HEK293 (cell line): ENCODE results near the gene CNGA4.

Source experiments
- CTCF ChIA-PET: fragments of 350-600 bp; formaldehyde crosslinking; extraction: SDS; loops from one replicate; lab custom pipeline; 2021; ENCODE audit warnings: antibody characterized with exemption; lab: Yijun Ruan, JAX
- POLR2A ChIA-PET: fragments of 300-600 bp; formaldehyde crosslinking; extraction: SDS; loops from one replicate; lab custom pipeline; 2020; ENCODE audit warnings: antibody characterized with exemption, inconsistent platforms; lab: Yijun Ruan, JAX
- H3K27ac ChIP-seq: fragments of 200-500 bp; sonication (Bioruptor generic); 2 replicates; pipeline ENCODE4 v1.5.1; 2014; ENCODE audit warnings: low read depth, low read length, control low read depth, inconsistent platforms; ENCODE audit errors: extremely low read depth
- H3K36me3 ChIP-seq, 2 experiments: fragments of 200-500 bp in 1 of 2; sonication (Bioruptor generic) in 1 of 2; 1 replicate in 1 of 2; 2 replicates in 1 of 2; pipeline ENCODE4 v1.5.1; 2014 to 2017; ENCODE audit warnings: inconsistent platforms in 2 of 2, low read length in 2 of 2; ENCODE audit not compliant: control insufficient read depth in 2 of 2, insufficient read depth in 1 of 2
- H3K4me1 ChIP-seq: fragments of 200-500 bp; sonication (Bioruptor generic); 2 replicates; pipeline ENCODE4 v1.5.1; 2014; ENCODE audit warnings: mild to moderate bottlenecking, low read length, inconsistent platforms; ENCODE audit not compliant: control insufficient read depth, insufficient read depth
- H3K4me3 ChIP-seq: 2 replicates; pipeline ENCODE4 v1.5.1; 2011; ENCODE audit warnings: low read depth, mild to moderate bottlenecking, control low read depth, low read length, moderate library complexity
- H3K9me3 ChIP-seq: fragments of 200-500 bp; sonication (Bioruptor generic); 2 replicates; pipeline ENCODE4 v1.5.1; 2014; ENCODE audit warnings: low read depth, low read length, inconsistent platforms; ENCODE audit not compliant: control insufficient read depth, insufficient read depth
- ELK4 ChIP-seq: IDR thresholded peaks from 2 replicates; pipeline ENCODE4 v1.6.1; 2011; ENCODE audit warnings: mild to moderate bottlenecking, low read depth, low read length, borderline replicate concordance
- GFI1B ChIP-seq: fragments of 450-650 bp; formaldehyde crosslinking; IDR thresholded peaks from 2 replicates; pipeline ENCODE4 v1.5.1; 2016; ENCODE audit warnings: missing biosample characterization, missing genetic modification characterization
- KLF17 ChIP-seq: fragments of 450-650 bp; formaldehyde crosslinking; IDR thresholded peaks from 2 replicates; pipeline ENCODE4 v1.5.1; 2016; ENCODE audit warnings: missing biosample characterization, missing genetic modification characterization
- KLF7 ChIP-seq: fragments of 450-650 bp; formaldehyde crosslinking; IDR thresholded peaks from 2 replicates; pipeline ENCODE4 v1.5.1; 2016; ENCODE audit warnings: missing biosample characterization, missing genetic modification characterization, borderline replicate concordance
- MZF1 ChIP-seq: fragments of 450-650 bp; formaldehyde crosslinking; IDR thresholded peaks from 2 replicates; pipeline ENCODE4 v1.5.1; 2017; ENCODE audit warnings: missing biosample characterization, missing genetic modification characterization, borderline replicate concordance
- REST ChIP-seq: fragments of 450-650 bp; formaldehyde crosslinking; IDR thresholded peaks from 2 replicates; pipeline ENCODE4 v1.5.1; 2016; ENCODE audit warnings: missing biosample characterization, missing genetic modification characterization
- ZBTB21 ChIP-seq: fragments of 450-650 bp; formaldehyde crosslinking; IDR thresholded peaks from 2 replicates; pipeline ENCODE4 v1.5.1; 2017; ENCODE audit warnings: missing biosample characterization, missing genetic modification characterization
- ZBTB48 ChIP-seq: fragments of 450-650 bp; formaldehyde crosslinking; IDR thresholded peaks from 2 replicates; pipeline ENCODE4 v1.5.1; 2016; ENCODE audit warnings: missing biosample characterization, missing genetic modification characterization
- ZBTB6 ChIP-seq: fragments of 450-650 bp; formaldehyde crosslinking; IDR thresholded peaks from 2 replicates; pipeline ENCODE4 v1.5.1; 2017; ENCODE audit warnings: missing biosample characterization, missing genetic modification characterization
- ZFP3 ChIP-seq: fragments of 450-650 bp; formaldehyde crosslinking; IDR thresholded peaks from 2 replicates; pipeline ENCODE4 v1.5.1; 2016; ENCODE audit warnings: low read depth, missing biosample characterization, missing genetic modification characterization
- ZNF174 ChIP-seq: fragments of 450-650 bp; formaldehyde crosslinking; IDR thresholded peaks from 2 replicates; pipeline ENCODE4 v1.5.0; 2017; ENCODE audit warnings: missing biosample characterization, mild to moderate bottlenecking, missing genetic modification characterization
- ZNF350 ChIP-seq: fragments of 450-650 bp; formaldehyde crosslinking; IDR thresholded peaks from 2 replicates; pipeline ENCODE4 v1.5.0; 2017; ENCODE audit warnings: missing biosample characterization, mild to moderate bottlenecking, missing genetic modification characterization
- ZNF354C ChIP-seq: fragments of 450-650 bp; formaldehyde crosslinking; IDR thresholded peaks from 2 replicates; pipeline ENCODE4 v1.5.1; 2016; ENCODE audit warnings: missing biosample characterization, missing genetic modification characterization, low read depth, borderline replicate concordance
- ZNF433 ChIP-seq: fragments of 450-650 bp; formaldehyde crosslinking; IDR thresholded peaks from 2 replicates; pipeline ENCODE4 v1.5.1; 2016; ENCODE audit warnings: missing biosample characterization, missing genetic modification characterization, low read depth
- ZNF514 ChIP-seq: fragments of 450-650 bp; formaldehyde crosslinking; IDR thresholded peaks from 2 replicates; pipeline ENCODE4 v1.5.1; 2016; ENCODE audit warnings: missing biosample characterization, missing genetic modification characterization
- ZNF645 ChIP-seq: fragments of 450-650 bp; formaldehyde crosslinking; IDR thresholded peaks from 2 replicates; pipeline ENCODE4; 2016; ENCODE audit warnings: missing biosample characterization, missing genetic modification characterization
- ZNF707 ChIP-seq: fragments of 450-650 bp; formaldehyde crosslinking; IDR thresholded peaks from 2 replicates; pipeline ENCODE4 v1.5.1; 2016; ENCODE audit warnings: missing biosample characterization, missing genetic modification characterization
- ZNF768 ChIP-seq: fragments of 450-650 bp; formaldehyde crosslinking; IDR thresholded peaks from 2 replicates; pipeline ENCODE4 v1.5.1; 2018; ENCODE audit warnings: missing biosample characterization, mild to moderate bottlenecking, missing genetic modification characterization
- ZNF776 ChIP-seq: fragments of 450-650 bp; formaldehyde crosslinking; IDR thresholded peaks from 2 replicates; pipeline ENCODE4 v1.5.0; 2017; ENCODE audit warnings: missing biosample characterization, missing genetic modification characterization, borderline replicate concordance
- ZSCAN18 ChIP-seq: fragments of 450-650 bp; formaldehyde crosslinking; IDR thresholded peaks from 2 replicates; pipeline ENCODE4 v1.5.1; 2016; ENCODE audit warnings: missing biosample characterization, missing genetic modification characterization
- ZSCAN5A ChIP-seq: fragments of 450-650 bp; formaldehyde crosslinking; IDR thresholded peaks from 2 replicates; pipeline ENCODE4 v1.5.1; 2016; ENCODE audit warnings: missing biosample characterization, missing genetic modification characterization

CNGA4 gene

GRCh38 chr11:6269994-6270393, 31.1 kb downstream of the CNGA4 start:
- H3K9me3 ChIP-seq = no peaks in the 10 kb centered on the region
- ChIA-PET POLR2A (no interaction called here), CTCF (interaction anchor here (2.1 kb wide), 1 partner anchor 19 kb away, joined by 7 read pairs; no protein-coding TSS in a partner anchor)
- TF ChIP-seq ZNF354C (tag by site-specific recombination) (no peak), ZNF174 (tag by site-specific recombination) (no peak), ZNF514 (tag by site-specific recombination) (no peak), ZNF433 (tag by site-specific recombination) (no peak), KLF17 (tag by site-specific recombination) (no peak), REST (no peak)
- TF ChIP-seq, all 188 proteins: peak for 0
- no peak overlapping the region for H3K4me3 ChIP-seq
- no peaks in the 10 kb centered on the region for H3K4me1 ChIP-seq
- H3K36me3 ChIP-seq = no peaks in the 10 kb centered on the region
- no peak overlapping the region for H3K27ac ChIP-seq

- ChIA-PET POLR2A (no interaction called here), CTCF (interaction anchor here (0.7 to 2.1 kb wide), 2 partner anchors 20 to 173 kb away, joined by 4 to 7 read pairs; no protein-coding TSS in a partner anchor)
These were observed 31.8 kb downstream of the CNGA4 start for GRCh38 chr11:6270584-6271246.

GRCh38 chr11:6271598-6271997, 32.7 kb downstream of the CNGA4 start:
- CTCF ChIA-PET = no interaction called here
- Histone ChIP-seq H3K4me1 (no peaks in the 10 kb centered on the region), H3K9me3 (no peaks in the 10 kb centered on the region), H3K4me3 (no peak overlapping the region), H3K27ac (no peak overlapping the region), H3K36me3 (no peaks in the 10 kb centered on the region)
- POLR2A ChIA-PET = no interaction called here
- TF ChIP-seq ZNF768 (tag by site-specific recombination) (no peak), ZNF776 (tag by site-specific recombination) (no peak), ZBTB21 (tag by site-specific recombination) (no peak), ELK4 (no peak), MZF1 (tag by site-specific recombination) (no peak), ZNF350 (tag by site-specific recombination) (no peak), ZNF645 (tag by site-specific recombination) (no peak), ZSCAN5A (tag by site-specific recombination) (no peak), ZSCAN18 (tag by site-specific recombination) (no peak)

More at GRCh38 chr11:6270584-6271246, 31.8 kb downstream of the CNGA4 start:
- H3K4me1 ChIP-seq = no peaks in the 10 kb centered on the region
- no peaks in the 10 kb centered on the region for H3K36me3 ChIP-seq
- H3K4me3 ChIP-seq = no peak overlapping the region
- H3K27ac ChIP-seq = no peak overlapping the region
- H3K9me3 ChIP-seq = no peaks in the 10 kb centered on the region
- no peak for TF ChIP-seq ZBTB6 (tag by site-specific recombination)
- no peak for TF ChIP-seq KLF7
- no peak for TF ChIP-seq ZNF707 (tag by site-specific recombination)
- TF ChIP-seq GFI1B (tag by site-specific recombination) = no peak
- no peak for TF ChIP-seq ZFP3 (tag by site-specific recombination)
- no peak for TF ChIP-seq ZBTB48 (tag by site-specific recombination)
